ENCODE results near the gene TRIO. TPM values are rescaled to one million over a fixed set of nuclear protein-coding genes. Genes with fewer than 3 reads are reported as not detected.

TRIO gene
- total RNA-seq, 1 experiment from 2014 or later: 88.8 TPM

GRCh38 chr5:14357441-14357840 is 214.3 kb downstream of the TRIO start:
- ChIA-PET POLR2A (interaction anchor here (1.3 kb wide), 1 partner anchor 307 kb away, joined by 5 read pairs; the partner anchor contains the start of gene OTULIN), CTCF (interaction anchor here (0.9 to 2.4 kb wide), 8 partner anchors 8 to 291 kb away, joined by 3 to 14 read pairs (median 4); no protein-coding TSS in a partner anchor)
- H3K4me3 Mint-ChIP-seq: peak overlapping the region; percentile 54
- H3K9me3 Mint-ChIP-seq: no peaks in the 10 kb centered on the region
- H3K27ac Mint-ChIP-seq: peak overlapping the region; percentile 23
- H3K27me3 Mint-ChIP-seq (ENCODE audit: low read depth): no peaks in the 10 kb centered on the region
- ATAC-seq (peak; percentile 68), DNase-seq (ENCODE audit: low spot score) (no peak)
- H3K36me3 Mint-ChIP-seq: peaks cover 22% of the 10 kb centered on the region
- peaks cover 33% of the 10 kb centered on the region for H3K4me1 Mint-ChIP-seq
- TF ChIP-seq SP1 (CRISPR knock-in tag; conservative IDR thresholded peaks at IDR 0.05) (0 out of 2 replicates have a peak, but pooled peaks have one; percentile 12), ZNF138 (CRISPR knock-in tag; conservative IDR thresholded peaks at IDR 0.05) (no peak), TCF7 (CRISPR knock-in tag; IDR thresholded peaks at IDR 0.05; ENCODE audit: low read depth) (no peak), FOXP1 (CRISPR knock-in tag; IDR thresholded peaks at IDR 0.05; ENCODE audit: borderline replicate concordance) (0 out of 2 replicates have a peak, but pooled peaks have one; percentile 10)
- TF ChIP-seq, protein P1, sequence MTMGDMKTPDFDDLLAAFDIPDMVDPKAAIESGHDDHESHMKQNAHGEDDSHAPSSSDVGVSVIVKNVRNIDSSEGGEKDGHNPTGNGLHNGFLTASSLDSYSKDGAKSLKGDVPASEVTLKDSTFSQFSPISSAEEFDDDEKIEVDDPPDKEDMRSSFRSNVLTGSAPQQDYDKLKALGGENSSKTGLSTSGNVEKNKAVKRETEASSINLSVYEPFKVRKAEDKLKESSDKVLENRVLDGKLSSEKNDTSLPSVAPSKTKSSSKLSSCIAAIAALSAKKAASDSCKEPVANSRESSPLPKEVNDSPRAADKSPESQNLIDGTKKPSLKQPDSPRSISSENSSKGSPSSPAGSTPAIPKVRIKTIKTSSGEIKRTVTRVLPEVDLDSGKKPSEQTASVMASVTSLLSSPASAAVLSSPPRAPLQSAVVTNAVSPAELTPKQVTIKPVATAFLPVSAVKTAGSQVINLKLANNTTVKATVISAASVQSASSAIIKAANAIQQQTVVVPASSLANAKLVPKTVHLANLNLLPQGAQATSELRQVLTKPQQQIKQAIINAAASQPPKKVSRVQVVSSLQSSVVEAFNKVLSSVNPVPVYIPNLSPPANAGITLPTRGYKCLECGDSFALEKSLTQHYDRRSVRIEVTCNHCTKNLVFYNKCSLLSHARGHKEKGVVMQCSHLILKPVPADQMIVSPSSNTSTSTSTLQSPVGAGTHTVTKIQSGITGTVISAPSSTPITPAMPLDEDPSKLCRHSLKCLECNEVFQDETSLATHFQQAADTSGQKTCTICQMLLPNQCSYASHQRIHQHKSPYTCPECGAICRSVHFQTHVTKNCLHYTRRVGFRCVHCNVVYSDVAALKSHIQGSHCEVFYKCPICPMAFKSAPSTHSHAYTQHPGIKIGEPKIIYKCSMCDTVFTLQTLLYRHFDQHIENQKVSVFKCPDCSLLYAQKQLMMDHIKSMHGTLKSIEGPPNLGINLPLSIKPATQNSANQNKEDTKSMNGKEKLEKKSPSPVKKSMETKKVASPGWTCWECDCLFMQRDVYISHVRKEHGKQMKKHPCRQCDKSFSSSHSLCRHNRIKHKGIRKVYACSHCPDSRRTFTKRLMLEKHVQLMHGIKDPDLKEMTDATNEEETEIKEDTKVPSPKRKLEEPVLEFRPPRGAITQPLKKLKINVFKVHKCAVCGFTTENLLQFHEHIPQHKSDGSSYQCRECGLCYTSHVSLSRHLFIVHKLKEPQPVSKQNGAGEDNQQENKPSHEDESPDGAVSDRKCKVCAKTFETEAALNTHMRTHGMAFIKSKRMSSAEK (CRISPR knock-in tag; IDR thresholded peaks at IDR 0.05; ENCODE audit: borderline replicate concordance): no peak
- TF ChIP-seq, protein P2, sequence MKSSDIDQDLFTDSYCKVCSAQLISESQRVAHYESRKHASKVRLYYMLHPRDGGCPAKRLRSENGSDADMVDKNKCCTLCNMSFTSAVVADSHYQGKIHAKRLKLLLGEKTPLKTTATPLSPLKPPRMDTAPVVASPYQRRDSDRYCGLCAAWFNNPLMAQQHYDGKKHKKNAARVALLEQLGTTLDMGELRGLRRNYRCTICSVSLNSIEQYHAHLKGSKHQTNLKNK (CRISPR knock-in tag; IDR thresholded peaks at IDR 0.05): no peak

DNA sequence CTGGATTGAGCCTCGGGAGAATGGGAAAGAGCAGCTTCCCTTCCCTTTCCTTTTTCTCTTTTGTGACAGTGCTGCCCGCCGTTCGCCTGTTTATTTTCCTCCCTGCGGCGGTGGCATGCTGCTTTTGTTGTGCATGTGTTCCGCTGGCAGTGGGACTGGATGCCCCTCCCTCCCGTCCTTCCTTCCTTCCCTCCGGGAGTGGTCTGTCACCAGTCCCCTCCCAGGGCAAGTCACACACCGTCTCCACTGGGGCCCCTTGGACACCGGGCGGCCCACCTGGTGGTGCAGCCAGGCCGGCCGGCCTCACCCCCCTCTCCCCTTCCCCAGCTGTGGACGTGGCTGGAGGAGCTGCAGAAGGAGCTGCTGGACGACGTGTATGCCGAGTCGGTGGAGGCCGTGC is 214.7 kb downstream of the TRIO start:
- H3K4me1 Mint-ChIP-seq: peaks cover 33% of the 10 kb centered on the region
- no peaks in the 10 kb centered on the region for H3K27me3 Mint-ChIP-seq (ENCODE audit: low read depth)
- no peak for TF ChIP-seq MXD4 (CRISPR knock-in tag; IDR thresholded peaks at IDR 0.05; ENCODE audit: borderline replicate concordance)
- TF ChIP-seq, protein P3, sequence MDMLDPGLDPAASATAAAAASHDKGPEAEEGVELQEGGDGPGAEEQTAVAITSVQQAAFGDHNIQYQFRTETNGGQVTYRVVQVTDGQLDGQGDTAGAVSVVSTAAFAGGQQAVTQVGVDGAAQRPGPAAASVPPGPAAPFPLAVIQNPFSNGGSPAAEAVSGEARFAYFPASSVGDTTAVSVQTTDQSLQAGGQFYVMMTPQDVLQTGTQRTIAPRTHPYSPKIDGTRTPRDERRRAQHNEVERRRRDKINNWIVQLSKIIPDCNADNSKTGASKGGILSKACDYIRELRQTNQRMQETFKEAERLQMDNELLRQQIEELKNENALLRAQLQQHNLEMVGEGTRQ (CRISPR knock-in tag; IDR thresholded peaks at IDR 0.05): 0 out of 2 replicates have a peak, but pooled peaks have one; percentile 17
- no peak for TF ChIP-seq HMGA2 (CRISPR knock-in tag; IDR thresholded peaks at IDR 0.05)
- TF ChIP-seq NR1H2 (CRISPR knock-in tag; IDR thresholded peaks at IDR 0.05): no peak
- TF ChIP-seq, protein P4, sequence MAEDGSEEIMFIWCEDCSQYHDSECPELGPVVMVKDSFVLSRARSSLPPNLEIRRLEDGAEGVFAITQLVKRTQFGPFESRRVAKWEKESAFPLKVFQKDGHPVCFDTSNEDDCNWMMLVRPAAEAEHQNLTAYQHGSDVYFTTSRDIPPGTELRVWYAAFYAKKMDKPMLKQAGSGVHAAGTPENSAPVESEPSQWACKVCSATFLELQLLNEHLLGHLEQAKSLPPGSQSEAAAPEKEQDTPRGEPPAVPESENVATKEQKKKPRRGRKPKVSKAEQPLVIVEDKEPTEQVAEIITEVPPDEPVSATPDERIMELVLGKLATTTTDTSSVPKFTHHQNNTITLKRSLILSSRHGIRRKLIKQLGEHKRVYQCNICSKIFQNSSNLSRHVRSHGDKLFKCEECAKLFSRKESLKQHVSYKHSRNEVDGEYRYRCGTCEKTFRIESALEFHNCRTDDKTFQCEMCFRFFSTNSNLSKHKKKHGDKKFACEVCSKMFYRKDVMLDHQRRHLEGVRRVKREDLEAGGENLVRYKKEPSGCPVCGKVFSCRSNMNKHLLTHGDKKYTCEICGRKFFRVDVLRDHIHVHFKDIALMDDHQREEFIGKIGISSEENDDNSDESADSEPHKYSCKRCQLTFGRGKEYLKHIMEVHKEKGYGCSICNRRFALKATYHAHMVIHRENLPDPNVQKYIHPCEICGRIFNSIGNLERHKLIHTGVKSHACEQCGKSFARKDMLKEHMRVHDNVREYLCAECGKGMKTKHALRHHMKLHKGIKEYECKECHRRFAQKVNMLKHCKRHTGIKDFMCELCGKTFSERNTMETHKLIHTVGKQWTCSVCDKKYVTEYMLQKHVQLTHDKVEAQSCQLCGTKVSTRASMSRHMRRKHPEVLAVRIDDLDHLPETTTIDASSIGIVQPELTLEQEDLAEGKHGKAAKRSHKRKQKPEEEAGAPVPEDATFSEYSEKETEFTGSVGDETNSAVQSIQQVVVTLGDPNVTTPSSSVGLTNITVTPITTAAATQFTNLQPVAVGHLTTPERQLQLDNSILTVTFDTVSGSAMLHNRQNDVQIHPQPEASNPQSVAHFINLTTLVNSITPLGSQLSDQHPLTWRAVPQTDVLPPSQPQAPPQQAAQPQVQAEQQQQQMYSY (CRISPR knock-in tag; IDR thresholded peaks at IDR 0.05): no peak
- no peak for TF ChIP-seq NR2C2 (CRISPR knock-in tag; IDR thresholded peaks at IDR 0.05)
- TF ChIP-seq SP1 (CRISPR knock-in tag; conservative IDR thresholded peaks at IDR 0.05): 0 out of 2 replicates have a peak, but pooled peaks have one; percentile 20
- TF ChIP-seq TEAD1 (CRISPR knock-in tag; IDR thresholded peaks at IDR 0.05): peak; percentile 15; the same call in 1 of the 2 replicates
- TF ChIP-seq FOXK1 (CRISPR knock-in tag; IDR thresholded peaks at IDR 0.05): peak; percentile 96
- no peak for TF ChIP-seq TCF7 (CRISPR knock-in tag; IDR thresholded peaks at IDR 0.05; ENCODE audit: low read depth)
- TF ChIP-seq MYBL2 (CRISPR knock-in tag; IDR thresholded peaks at IDR 0.05): 0 out of 2 replicates have a peak, but pooled peaks have one; percentile 53
- peak; percentile 87; the same call in 1 of the 2 replicates for TF ChIP-seq ETV6 (CRISPR knock-in tag; IDR thresholded peaks at IDR 0.05)
- TF ChIP-seq IRF2 (CRISPR knock-in tag; IDR thresholded peaks at IDR 0.05; ENCODE audit: borderline replicate concordance, low read depth): no peak
- peak; percentile 86 for ATAC-seq
- H3K9me3 Mint-ChIP-seq: no peaks in the 10 kb centered on the region
- ChIA-PET CTCF (interaction anchor here (0.9 to 2.4 kb wide), 6 partner anchors 16 to 291 kb away, joined by 3 to 14 read pairs (median 5); no protein-coding TSS in a partner anchor), POLR2A (interaction anchor here (1.3 kb wide), 1 partner anchor 307 kb away, joined by 5 read pairs; the partner anchor contains the start of gene OTULIN)
- H3K36me3 Mint-ChIP-seq: peaks cover 23% of the 10 kb centered on the region
- H3K4me3 Mint-ChIP-seq: peak overlapping the region; percentile 54
- H3K27ac Mint-ChIP-seq: peak overlapping the region; percentile 23; the same call in 1 of the 2 replicates
- peak; percentile 70 for DNase-seq (ENCODE audit: low spot score)
